Ovary (tissue), 9 donors: ENCODE data around the gene HIVEP3. TPM values are rescaled to one million over a fixed set of nuclear protein-coding genes. Genes with fewer than 3 reads are reported as not detected.

Experiments used
- DNase-seq, 5 donors: peaks; one replicate each; pipeline ENCODE4 v3.0.0-alpha.2; 2019 to 2020
- H3K27ac ChIP-seq, 2 donors: fragments of 200-600 bp; one replicate each; pipeline versions ENCODE4 v1.5.1 to v1.8.0; 2019 to 2022
- H3K27me3 ChIP-seq: fragments of 200-600 bp; one replicate; pipeline ENCODE4 v1.8.0; 2022
- H3K36me3 ChIP-seq: fragments of 200-600 bp; sonication (generic); one replicate; pipeline ENCODE4 v1.5.1; 2019
- H3K4me1 ChIP-seq: one replicate; pipeline ENCODE4 v1.8.1; 2013; ENCODE audit warnings: mild to moderate bottlenecking, moderate library complexity; ENCODE audit not compliant: insufficient read depth
- H3K4me3 ChIP-seq: fragments of 200-600 bp; sonication (generic); one replicate; pipeline ENCODE4 v1.5.1; 2017
- H3K9me3 ChIP-seq, 2 donors: fragments of 200-600 bp in 1 of 2; sonication (generic) in 1 of 2; one replicate each; pipeline versions ENCODE4 v1.5.1 to v1.8.1; 2013 to 2019; ENCODE audit warnings: mild to moderate bottlenecking in 1 of 2, moderate library complexity in 1 of 2
- CTCF ChIP-seq, 3 donors: fragments of 450-650 bp in 2 of 3; fragments of 200-600 bp in 1 of 3; IDR thresholded peaks; one replicate each; pipeline versions ENCODE4 v1.5.1 to v1.8.0; 2016 to 2022; ENCODE audit warnings: antibody characterized with exemption in 3 of 3, mild to moderate bottlenecking in 1 of 3
- EP300 ChIP-seq: sonication (generic); formaldehyde crosslinking; IDR thresholded peaks from one replicate; pipeline ENCODE4 v1.6.1; 2017; ENCODE audit warnings: antibody characterized with exemption
- POLR2A ChIP-seq: fragments of 450-650 bp; IDR thresholded peaks from one replicate; pipeline ENCODE4 v1.6.1; 2017; ENCODE audit warnings: antibody characterized with exemption, mild to moderate bottlenecking, moderate library complexity
- WGBS, 3 donors: extraction: QIAGEN DNeasy Blood & Tissue Kit in 1 of 3; methylation state at CpG; one replicate each; pipeline versions ENCODE4 v1.1.5 to v1.1.7; 2013 to 2017; 5-methylcytosine and 5-hydroxymethylcytosine counted together
- intact Hi-C, 4 donors: fragments of 100-400 bp; cut with DNase I; formaldehyde crosslinking; loops; one replicate each; pipeline versions ENCODE4 v1.11.0 to v1.15.1; 2022 to 2023
- polyA plus RNA-seq, 2 donors: library from polyadenylated mRNA; stranded (reverse); fragments of 200-250 nt in 1 of 2; fragments of 350-450 nt in 1 of 2; fragmentation: Illumina TruSeq in 1 of 2; extraction: RNeasy Lipid Tissue Mini Kit (QIAGEN cat#74804) in 1 of 2; gene quantifications; one replicate each; pipeline ENCODE4 v1.2.3, GENCODE V29; 2013 to 2014
- total RNA-seq, 7 donors: library from RNA; depleted of rRNA in 2 of 7; stranded (reverse); fragments of >200 nt in 2 of 7; fragmentation: NEBNext Ultra II Directional in 3 of 7; extraction: Animal tissue kit (Norgen Biotek cat#: 25700) in 3 of 7; gene quantifications; one replicate each; pipeline versions ENCODE4 v1.1.0 to v1.2.4, GENCODE V29; 2016 to 2023
- donor health status: DM: no; HTN: no; CAD: no; lungs with moderate emphysema.
- donor health status: DM: no; HTN: no; CAD: no.
- donor health status: Bipolar disorder and iron deficiency.
- donor health status: DM: yes; HTN: yes; CAD: no.
- donor health status: DM: no; HTN: no; CAD: no.
- donor health status: DM: yes; HTN: yes; CAD: no.

Gene HIVEP3
- total and polyA plus RNA-seq, 9 donors = 3.0 to 7.5 (median 5.2) TPM

GRCh38 chr1:41613689-41614574, 304.8 kb downstream of the HIVEP3 start:
- Histone ChIP-seq H3K27me3 (no peaks in the 10 kb centered on the region), H3K4me3 (no peak overlapping the region), H3K27ac (no peak overlapping the region), H3K36me3 (no peaks in the 10 kb centered on the region), H3K4me1 (no peaks in the 10 kb centered on the region), H3K9me3 (no peaks in the 10 kb centered on the region)
- no peak for DNase-seq
- whole genome bisulfite sequencing, 3 donors = 78 to 82% (median 81%) methylated on average over 10 of the region's 10 CpGs
- TF ChIP-seq EP300 (no peak), POLR2A (no peak), CTCF (IDR thresholded peaks at IDR 0.05) (no peak)
- intact Hi-C loops = no loop called here

DNA sequence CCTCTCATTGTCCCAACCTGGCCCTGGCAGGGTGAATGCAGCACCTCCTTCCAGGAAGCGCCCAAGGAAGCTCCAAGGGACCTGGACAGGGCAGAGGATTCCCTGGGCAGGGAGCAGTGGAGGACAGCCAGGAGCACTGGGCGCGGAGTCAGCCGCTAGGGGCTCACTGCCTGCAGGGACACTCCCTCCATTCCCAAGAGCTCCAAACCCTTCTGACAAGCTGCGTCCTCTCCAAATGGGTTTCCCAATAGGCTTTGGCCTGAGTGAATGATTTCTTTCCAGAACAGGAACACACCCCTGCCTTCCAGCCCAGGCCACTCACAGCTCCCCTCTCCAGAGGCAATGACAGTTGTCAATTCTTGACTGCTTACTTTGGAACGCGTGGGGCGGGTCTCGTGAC, 305.8 kb downstream of the HIVEP3 start:
- 92 to 96% (median 94%) methylated on average over 9 of the region's 9 CpGs for WGBS, 3 donors
- no peaks in the 10 kb centered on the region for H3K9me3 ChIP-seq
- H3K4me1 ChIP-seq = no peaks in the 10 kb centered on the region
- no peak for TF ChIP-seq POLR2A
- no peak for TF ChIP-seq EP300
- no peak for TF ChIP-seq CTCF (IDR thresholded peaks at IDR 0.05)
- DNase-seq = no peak
- no peak overlapping the region for H3K27ac ChIP-seq
- no peaks in the 10 kb centered on the region for H3K36me3 ChIP-seq
- intact Hi-C loops = no loop called here
- no peak overlapping the region for H3K4me3 ChIP-seq
- no peaks in the 10 kb centered on the region for H3K27me3 ChIP-seq

GRCh38 chr1:41611932-41612450, 306.7 kb downstream of the HIVEP3 start:
- no peak for DNase-seq
- no peak overlapping the region for H3K27ac ChIP-seq
- intact Hi-C loops = no loop called here
- H3K4me3 ChIP-seq = no peak overlapping the region
- 89 to 99% (median 95%) methylated on average over 6 of the region's 6 CpGs for WGBS, 3 donors
- no peaks in the 10 kb centered on the region for H3K36me3 ChIP-seq
- TF ChIP-seq POLR2A (no peak), EP300 (no peak), CTCF (IDR thresholded peaks at IDR 0.05) (no peak)
- H3K4me1 ChIP-seq = no peaks in the 10 kb centered on the region
- H3K27me3 ChIP-seq = no peaks in the 10 kb centered on the region
- H3K9me3 ChIP-seq = no peaks in the 10 kb centered on the region

DNA sequence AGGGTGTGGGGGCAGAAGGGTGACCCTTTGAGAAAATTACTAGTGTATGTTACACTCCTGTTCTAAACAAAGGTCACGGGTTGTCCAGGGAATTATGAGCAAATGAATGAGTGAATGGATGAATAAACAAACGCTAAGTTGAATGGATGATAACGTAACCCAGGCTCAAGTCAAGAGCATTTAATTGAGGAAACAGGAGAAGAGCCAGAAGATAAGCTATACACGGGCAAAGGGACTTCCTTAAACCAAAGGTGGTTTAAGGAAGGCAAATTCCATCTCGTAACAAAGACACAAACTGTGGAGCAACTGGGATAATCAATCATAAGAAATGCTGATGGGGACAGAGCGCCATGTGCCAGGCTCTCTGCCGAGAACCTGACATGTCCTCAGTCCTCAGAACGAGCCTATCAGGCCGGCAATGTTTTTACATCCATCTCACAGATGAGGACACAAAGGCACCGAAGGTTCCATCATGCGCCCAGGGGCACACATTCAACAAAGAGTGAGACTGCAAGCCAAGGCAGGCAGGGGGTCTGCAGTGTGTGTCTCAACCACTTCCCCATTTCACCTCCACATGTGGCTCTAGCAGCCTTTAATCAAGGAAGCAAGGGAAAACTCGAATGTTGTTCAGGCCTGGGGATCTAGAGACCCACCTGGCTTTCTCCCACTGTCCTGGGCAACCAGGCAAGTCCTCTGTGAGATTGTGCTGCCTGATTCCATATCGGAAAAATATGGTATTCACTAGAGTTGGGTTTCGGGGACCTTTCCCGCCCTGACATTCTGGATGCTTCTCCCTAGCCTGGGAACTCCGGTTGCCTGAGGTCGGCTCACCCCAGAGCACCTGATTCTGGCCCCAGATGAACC, 307.4 kb downstream of the HIVEP3 start:
- Histone ChIP-seq H3K4me1 (no peaks in the 10 kb centered on the region), H3K36me3 (no peaks in the 10 kb centered on the region), H3K4me3 (no peak overlapping the region), H3K27me3 (no peaks in the 10 kb centered on the region), H3K27ac (no peak overlapping the region), H3K9me3 (no peaks in the 10 kb centered on the region)
- no peak for DNase-seq
- TF ChIP-seq EP300 (no peak), POLR2A (no peak), CTCF (IDR thresholded peaks at IDR 0.05) (no peak)
- 91 to 94% (median 92%) methylated on average over 17 of the region's 17 CpGs for WGBS, 3 donors
- intact Hi-C loops = no loop called here
